AG20443 (cell line): Measurements from ENCODE around the gene ACOT6.
"Not testable (repeated sequence)": the region's sequence is repeated elsewhere in the genome, so short reads cannot be mapped to it uniquely, and the experiment has no call there.

Experiments used
- DNase-seq: peaks from one replicate; pipeline ENCODE4 v3.0.0; 2012; ENCODE audit warnings: low spot score, mixed read lengths

ACOT6 gene

DNA sequence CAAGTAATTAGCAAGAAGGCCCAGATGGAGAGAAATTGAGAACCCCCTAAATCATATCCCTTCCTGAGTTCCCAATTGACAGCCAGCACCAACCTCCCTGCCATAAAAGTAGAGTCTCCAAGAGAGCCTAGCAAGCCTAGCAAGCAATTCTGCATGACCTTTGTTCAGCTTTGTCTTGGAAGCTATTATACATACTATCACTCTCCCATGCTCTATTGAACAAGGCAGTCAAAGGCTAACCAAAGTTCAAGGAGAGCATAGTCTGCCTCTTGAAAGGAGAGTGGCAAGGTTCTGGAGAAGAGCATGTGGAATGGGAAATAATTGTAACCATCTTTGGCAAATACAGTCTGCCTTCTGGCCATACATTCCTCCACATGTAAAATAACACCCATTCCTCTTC, 12.8 kb upstream of the ACOT6 start:
- no peak for DNase-seq

DNA sequence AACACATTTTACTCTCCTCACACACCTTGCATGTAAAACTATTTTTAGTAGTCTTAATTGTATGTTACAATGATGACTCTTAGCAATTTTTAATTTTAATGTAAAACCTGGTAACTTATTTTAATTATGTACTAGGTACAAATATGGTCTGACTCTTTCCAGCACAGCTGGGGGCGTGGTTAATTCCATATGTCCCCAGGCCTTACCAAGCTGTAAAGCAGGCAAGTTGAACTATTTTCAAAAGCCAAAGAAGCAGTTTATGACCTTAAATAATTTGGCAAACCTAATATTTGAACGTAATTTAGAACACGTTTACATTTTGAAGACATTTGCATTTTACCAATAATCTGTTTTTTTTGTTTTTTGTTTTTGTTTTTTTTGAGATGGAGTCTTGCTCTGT, 9.3 kb upstream of the ACOT6 start:
- no peak for DNase-seq

- DNase-seq: no peak
These were observed 6.0 kb upstream of the ACOT6 start for GRCh38 chr14:73606271-73606670.

DNA sequence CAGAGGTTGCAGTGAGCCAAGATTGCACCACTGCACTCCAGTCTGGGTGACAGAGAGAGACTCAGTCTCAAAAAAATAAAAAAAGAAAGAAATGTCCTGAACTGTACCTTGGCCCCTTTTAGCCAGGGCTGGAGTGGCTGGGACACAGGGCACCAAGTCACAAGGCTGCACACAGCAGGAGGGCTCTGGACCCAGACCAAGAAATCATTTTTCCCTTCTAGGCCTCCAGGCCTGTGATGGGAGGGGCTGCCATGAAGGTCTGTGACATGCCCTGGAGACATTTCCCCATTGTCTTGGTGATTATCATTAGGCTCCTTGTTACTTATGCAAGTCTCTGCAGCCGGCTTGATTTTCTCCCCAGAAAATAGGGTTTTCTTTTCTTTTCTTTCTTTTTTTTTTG, 5.1 kb upstream of the ACOT6 start:
- DNase-seq: no peak

DNA sequence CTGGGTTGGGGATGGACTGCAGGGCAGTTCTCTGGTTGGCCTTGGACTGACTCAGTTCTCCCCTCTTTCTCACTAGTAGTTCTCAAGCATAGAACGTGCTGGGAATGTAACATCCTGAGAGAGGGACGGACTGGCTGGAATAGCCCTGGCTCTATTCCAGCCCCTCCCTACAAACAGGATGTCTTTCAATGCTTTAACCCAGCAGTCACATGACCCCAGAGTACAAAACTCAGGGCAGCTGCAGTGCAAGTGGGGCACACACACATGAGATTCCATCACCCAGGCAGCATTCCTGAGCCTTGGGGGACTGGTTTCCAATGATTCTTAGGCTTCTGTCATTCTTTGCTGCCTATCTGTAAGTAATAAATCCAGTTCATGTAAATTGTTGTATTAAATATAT, 1.6 kb upstream of the ACOT6 start:
- no peak for DNase-seq

- no peak for DNase-seq
These were observed 698 bp downstream of the ACOT6 start for GRCh38 chr14:73613046-73613383.

DNA sequence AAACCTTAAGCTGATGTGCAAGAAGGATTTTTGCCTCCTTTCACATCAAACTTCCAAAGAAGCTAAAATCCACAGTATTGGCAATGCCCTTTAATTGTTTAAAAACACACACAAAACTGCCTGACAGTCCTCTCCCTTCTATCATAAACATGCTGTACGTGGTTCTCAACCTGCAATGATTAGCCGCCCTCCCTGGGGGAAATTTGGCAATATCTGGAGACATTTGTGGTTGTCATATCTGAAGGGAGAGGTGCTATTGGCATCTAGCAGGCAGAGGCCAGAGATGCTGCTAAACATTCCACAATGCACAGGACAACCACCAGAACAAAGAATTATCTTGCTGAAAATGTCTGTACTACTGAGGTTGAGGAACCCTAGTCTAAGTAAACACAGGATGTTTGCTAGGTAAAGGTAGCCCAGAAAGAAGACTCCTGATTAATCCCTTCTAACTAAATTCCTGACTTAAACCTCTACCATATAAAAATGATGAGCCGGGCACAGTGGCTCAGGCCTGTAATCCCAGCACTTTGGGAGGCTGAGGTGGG, 1.2 kb downstream of the ACOT6 start:
- no peak for DNase-seq

GRCh38 chr14:73616831-73617230, 4.5 kb downstream of the ACOT6 start:
- DNase-seq: no peak

- no peak for DNase-seq
These were observed 7.2 kb downstream of the ACOT6 start for GRCh38 chr14:73619524-73619923.

GRCh38 chr14:73620268-73620667, 8.0 kb downstream of the ACOT6 start:
- DNase-seq: no peak

DNA sequence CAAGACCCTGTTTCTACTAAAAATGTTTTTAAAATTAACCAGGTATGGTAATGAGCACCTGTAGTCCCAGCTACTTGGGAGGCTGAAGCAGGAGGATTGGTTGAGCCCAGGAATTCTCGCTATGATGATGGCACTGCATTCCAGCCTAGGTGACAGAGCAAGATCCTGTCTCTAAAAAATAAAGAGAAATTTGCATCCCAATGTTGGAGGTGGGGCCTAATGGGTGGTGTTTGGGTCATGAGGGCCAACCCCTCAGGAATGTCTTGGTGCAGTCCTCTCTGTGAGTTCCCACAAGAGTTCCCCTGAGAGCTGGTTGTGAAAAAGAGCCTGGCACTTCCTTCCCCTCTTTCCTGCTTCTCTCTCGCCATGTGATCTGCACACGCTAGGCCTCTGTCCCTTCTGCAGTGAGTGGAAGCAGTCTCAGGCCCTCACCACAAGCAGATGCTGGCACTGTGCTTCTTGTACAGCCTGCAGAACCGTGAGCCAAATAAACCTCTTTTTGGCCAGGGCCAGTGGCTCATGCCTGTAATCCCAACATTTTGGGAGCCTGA, 11.3 kb downstream of the ACOT6 start:
- DNase-seq: no peak

GRCh38 chr14:73625706-73626105, 13.4 kb downstream of the ACOT6 start:
- no peak for DNase-seq

GRCh38 chr14:73627151-73627558, 14.8 kb downstream of the ACOT6 start:
- DNase-seq: no peak

- DNase-seq: no peak
These were observed 17.9 kb downstream of the ACOT6 start for GRCh38 chr14:73630009-73630780.

DNA sequence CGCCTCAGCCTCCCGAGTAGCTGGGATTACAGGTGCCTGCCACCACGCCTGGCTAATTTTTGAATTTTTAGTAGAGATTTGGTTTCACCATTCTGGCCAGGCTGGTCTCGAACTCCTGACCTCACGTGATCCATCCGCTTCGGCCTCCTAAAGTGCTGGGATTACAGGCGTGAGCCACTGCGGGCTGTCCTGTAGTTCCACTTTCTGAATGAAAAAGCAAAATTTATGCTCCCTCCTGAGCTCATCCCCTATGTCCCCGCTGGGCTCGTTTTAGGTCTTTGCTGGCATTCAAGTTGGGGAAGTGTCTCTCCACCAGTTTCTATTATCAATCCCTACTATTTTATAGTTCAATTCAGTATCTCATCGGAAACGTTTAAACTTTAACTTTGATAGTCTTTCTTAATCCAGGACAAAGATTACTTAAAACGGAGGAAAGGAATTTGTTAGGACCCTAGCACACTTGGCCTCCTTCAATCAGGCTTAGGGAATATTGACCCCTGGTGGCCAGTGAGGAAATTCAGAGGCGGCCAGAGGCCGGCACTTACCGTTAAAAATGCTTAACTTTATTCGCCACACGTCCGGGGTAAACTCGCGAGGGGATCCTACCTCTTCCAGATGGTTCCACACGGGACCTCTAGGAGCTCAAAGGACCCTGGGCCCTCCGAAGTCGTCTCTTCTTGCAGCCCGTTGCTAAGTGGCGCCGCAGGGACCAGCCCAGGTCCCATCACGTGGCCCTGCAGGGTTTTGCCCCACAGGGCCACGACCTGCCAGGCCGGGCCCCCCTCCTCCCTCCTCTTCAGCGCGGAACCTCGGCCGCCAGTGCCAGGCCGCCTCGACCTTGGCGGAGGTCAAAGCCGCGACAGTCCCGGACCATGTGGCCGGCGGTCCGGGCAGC, 21.0 kb downstream of the ACOT6 start:
- DNase-seq: peak; percentile 82

DNA sequence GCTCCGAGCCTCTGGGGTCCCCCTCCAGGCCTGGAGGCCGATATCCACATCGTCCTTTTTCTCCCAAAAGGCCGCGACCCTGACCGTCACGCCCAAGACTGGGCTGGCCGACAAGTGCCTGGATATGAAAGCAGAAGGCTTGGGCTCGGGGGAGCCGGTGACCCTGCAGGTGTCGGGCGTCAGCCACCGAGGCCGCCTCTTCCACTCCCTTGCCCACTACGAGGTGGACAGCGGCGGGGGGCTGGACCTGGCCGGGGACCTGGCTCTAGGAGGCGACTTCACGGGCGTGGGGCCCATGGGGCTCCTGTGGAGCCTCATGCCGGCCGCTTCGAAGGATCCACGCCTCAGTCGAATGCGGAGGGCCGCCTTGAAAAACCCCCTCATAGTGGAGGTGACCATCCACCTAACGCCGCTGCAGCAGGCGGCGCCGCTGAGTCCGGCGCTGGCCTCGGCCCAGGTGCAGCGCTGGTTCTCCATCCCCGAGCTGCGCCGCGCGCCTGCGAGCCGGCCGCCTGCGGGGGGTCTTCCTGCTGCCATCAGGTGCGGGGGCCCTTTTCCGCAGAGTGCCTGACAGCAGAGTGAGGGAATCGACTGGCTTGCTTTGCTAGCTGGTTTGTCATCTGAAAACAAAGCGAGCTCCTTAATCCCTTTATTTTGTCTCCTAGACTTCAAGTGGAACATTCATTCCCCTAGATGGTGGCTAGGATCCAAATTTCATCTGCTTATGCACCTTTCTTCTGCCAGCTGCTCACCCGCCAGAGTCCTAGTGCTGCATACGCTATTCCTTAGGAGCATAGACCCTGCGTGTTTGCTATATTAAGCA, 21.9 kb downstream of the ACOT6 start:
- peak; percentile 22 for DNase-seq

DNA sequence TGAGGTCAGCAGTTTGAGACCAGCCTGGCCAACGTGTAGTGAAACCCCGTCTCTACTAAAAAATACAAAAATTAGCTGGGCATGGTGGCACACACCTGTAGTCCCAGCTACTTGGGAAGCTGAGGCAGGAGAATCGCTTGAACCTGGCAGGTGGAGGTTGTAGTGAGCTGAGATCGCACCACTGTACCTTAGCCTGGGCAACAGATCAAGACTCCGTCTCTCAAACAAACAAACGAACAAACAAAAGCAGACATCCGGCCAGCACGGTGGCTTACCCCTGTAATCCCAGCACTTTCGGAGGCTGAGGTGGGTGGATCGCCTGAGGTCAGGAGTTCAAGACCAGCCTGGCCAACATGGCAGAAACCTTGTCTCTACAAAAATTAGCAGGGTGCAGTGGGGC, 24.0 kb downstream of the ACOT6 start:
- DNase-seq: not testable (repeated sequence)

DNA sequence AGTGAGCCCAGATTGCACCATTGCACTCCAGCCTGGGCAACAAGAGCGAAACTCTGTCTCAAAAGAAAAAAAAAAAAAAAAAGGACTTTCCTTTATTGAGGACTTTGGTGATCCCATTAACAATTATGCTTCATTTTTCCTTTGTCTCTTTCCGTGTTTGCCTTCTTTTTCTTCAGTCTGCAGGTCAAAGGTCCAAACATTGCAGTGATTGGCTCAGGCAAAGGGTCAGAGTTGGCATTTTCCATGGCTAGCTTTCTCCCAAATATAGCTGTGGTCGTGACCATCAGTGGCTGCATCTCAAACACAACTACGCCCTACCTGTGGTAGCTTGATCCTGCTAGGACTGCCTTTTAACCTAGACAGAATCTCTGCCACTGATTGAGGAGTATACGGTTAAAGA, 25.5 kb downstream of the ACOT6 start:
- DNase-seq: no peak

DNA sequence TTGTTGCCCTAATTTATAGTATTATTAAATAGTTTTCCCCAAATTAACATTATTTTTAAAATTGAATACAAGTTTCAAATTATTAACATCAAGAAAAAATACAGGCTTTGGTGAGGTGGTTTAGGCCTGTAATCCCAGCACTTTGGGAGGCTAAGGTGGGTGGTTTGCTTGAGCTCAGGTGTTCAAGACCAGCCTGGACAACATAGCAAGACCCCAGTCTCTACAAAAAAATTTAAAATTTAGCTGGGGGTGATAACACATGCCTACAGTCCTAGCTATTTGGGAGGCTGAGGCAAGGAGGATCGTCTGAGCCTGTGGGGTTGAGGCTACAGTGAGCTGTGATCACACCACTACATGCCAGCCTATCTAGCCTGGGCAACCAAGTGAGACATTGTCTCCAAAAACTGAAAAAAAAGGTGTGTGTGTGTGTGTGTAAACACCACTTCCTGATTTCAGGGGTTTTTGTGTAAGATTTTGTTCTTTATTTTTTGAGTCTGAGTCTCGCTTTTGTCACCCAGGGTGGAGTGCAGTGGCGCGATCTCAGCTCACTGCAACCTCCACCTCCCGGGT, 28.6 kb downstream of the ACOT6 start:
- no peak for DNase-seq

- peak; percentile 99 for DNase-seq
These were observed 32.4 kb downstream of the ACOT6 start, which contains the start of gene DNAL1 for GRCh38 chr14:73644531-73645247. Gene DNAL1, plus strand, starts transcription at chr14:73644986. Its CDS starts 54 bp downstream, at chr14:73645040.

GRCh38 chr14:73645248-73645610, 32.9 kb downstream of the ACOT6 start:
- no peak for DNase-seq
